ENCODE measurements around the gene ANAPC13.
A peak's percentile ranks its signal among the peaks of the same experiment; 100 is the strongest.

The ANAPC13 gene

DNA sequence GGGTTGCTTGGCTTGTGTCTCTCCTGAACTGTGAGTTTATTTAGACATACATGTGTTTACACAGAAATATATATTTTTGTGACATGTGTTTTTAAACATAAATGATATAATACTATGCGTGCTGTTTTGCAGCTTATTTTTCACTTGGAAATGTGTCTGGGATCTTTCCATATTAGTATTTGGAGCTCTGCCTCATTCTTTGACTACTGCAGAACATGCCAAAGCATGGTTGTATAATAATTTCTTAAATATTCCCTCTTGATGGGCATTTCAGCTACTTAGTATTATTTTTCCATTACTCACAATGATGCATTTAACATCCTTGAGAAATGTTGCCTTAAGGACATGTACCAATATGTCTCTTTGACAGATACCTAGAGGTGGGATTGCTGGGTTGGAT, 19.5 kb downstream of the ANAPC13 start:
- no peak overlapping the region for H3K27ac ChIP-seq (ENCODE audit: low read depth, low read length, severe bottlenecking)
- no peak overlapping the region for H3K4me3 ChIP-seq (ENCODE audit: extremely low read depth, insufficient read depth, low read length, poor library complexity, severe bottlenecking)
- no peaks in the 10 kb centered on the region for H3K36me3 ChIP-seq (ENCODE audit: control insufficient read depth, insufficient read depth, low read length)
- no CpG with 5 or more reads among the region's 1 CpG for WGBS, 2 experiments (ENCODE audit: insufficient coverage in 2 of 2)
- H3K9me3 ChIP-seq (ENCODE audit: control insufficient read depth, low read length): no peaks in the 10 kb centered on the region
- peaks cover 32% of the 10 kb centered on the region for H3K4me1 ChIP-seq (ENCODE audit: control insufficient read depth, insufficient read depth, low read length, poor library complexity, severe bottlenecking)

DNA sequence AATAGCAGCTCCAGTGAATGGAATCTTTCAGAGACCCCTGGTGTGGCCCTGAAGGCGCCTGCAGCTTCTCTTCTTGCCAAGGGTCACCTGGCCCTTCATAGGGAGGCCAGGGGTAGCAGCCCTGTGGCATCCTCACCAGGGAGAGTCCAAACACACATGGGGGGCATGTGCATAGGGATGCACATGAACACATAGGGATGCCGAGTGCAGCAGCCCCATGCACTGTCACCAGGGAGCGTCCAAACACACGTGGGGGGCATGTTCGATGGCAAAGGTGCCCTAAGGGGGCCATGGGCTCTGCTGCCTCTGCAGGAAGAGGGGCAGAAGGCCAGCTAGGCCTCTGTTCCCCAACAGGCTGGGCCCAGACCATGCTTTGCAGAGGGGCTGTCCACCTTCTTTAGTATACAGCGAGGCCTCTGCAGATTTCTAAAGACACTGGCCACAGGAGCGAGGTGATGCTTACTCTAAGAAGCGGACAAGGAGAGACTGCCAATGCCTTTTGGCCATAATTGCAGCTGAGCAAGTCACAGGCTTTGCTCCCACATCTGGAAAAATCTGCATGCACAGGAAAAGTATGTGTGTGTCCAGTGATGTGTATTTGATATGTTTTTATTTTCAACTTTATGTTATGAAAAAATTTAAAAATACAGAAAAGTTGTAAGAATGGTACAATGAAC, 21.0 kb downstream of the ANAPC13 start:
- WGBS, 2 experiments (ENCODE audit: insufficient coverage in 2 of 2): 83 to 85% methylated on average over 8 of the region's 8 CpGs
- no peak overlapping the region for H3K4me3 ChIP-seq (ENCODE audit: extremely low read depth, insufficient read depth, low read length, poor library complexity, severe bottlenecking)
- H3K36me3 ChIP-seq (ENCODE audit: control insufficient read depth, insufficient read depth, low read length): no peaks in the 10 kb centered on the region
- no peaks in the 10 kb centered on the region for H3K9me3 ChIP-seq (ENCODE audit: control insufficient read depth, low read length)
- H3K4me1 ChIP-seq (ENCODE audit: control insufficient read depth, insufficient read depth, low read length, poor library complexity, severe bottlenecking): peaks cover 30% of the 10 kb centered on the region
- H3K27ac ChIP-seq (ENCODE audit: low read depth, low read length, severe bottlenecking): peak overlapping the region; percentile 98

DNA sequence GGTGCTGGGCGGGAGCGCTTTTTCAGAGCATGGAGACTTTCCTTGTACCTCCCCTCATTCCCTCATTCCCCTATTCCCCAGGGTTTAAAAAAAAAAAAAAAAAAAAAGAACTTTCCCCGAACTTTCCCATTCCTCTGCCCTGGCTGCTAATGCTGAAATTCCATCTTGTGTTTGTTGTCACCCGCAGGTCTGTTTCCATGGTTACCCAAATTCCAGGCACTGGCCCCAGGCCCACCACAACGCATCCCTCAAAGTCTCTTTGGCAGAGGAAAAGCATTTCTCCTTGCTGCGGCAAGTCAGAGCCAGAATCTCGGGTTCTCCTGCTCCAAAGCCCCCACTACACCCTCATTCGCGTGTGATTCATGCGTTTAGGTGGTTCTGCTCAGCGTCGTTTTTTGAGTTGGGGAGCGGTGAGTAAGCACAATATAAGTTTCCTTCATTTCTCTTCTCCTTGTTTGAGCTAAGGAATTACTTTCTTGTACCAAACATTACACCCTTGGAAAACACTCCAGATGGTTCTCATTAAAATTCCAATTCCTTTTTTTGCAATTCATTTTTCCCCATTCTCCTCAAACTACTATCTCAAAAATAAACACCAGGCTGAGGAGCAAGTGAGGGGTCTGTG, 21.6 kb downstream of the ANAPC13 start:
- H3K4me1 ChIP-seq (ENCODE audit: control insufficient read depth, insufficient read depth, low read length, poor library complexity, severe bottlenecking): peaks cover 30% of the 10 kb centered on the region
- 0 to 16% methylated on average over 1 to 7 of the region's 13 CpGs for WGBS, 2 experiments (ENCODE audit: insufficient coverage in 2 of 2)
- no peaks in the 10 kb centered on the region for H3K36me3 ChIP-seq (ENCODE audit: control insufficient read depth, insufficient read depth, low read length)
- peak overlapping the region; percentile 98 for H3K27ac ChIP-seq (ENCODE audit: low read depth, low read length, severe bottlenecking)
- no peaks in the 10 kb centered on the region for H3K9me3 ChIP-seq (ENCODE audit: control insufficient read depth, low read length)
- H3K4me3 ChIP-seq (ENCODE audit: extremely low read depth, insufficient read depth, low read length, poor library complexity, severe bottlenecking): no peak overlapping the region

DNA sequence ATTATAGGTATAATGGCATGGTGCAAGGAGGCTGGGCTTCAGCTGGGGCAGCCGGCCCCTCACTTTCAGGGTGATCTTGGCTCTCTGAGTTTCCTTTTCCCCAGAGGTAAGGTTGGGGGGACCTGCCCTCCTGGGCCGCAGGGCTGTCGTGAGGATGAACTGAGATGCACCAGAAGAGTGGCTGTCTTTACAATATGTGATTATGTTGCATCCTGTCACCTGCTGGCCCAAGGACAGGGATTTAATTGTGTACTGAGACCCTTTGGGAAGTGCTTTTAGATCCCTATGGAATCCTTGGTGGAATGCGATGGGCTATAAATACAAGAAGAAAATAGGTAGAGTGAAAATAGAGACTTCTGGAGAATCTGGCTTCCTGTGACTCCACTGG, 22.1 kb downstream of the ANAPC13 start:
- 23 to 49% methylated on average over 3 of the region's 4 CpGs for WGBS, 2 experiments (ENCODE audit: insufficient coverage in 2 of 2)
- Histone ChIP-seq H3K27ac (ENCODE audit: low read depth, low read length, severe bottlenecking) (peak overlapping the region; percentile 98), H3K9me3 (ENCODE audit: control insufficient read depth, low read length) (no peaks in the 10 kb centered on the region), H3K4me3 (ENCODE audit: extremely low read depth, insufficient read depth, low read length, poor library complexity, severe bottlenecking) (no peak overlapping the region), H3K36me3 (ENCODE audit: control insufficient read depth, insufficient read depth, low read length) (no peaks in the 10 kb centered on the region), H3K4me1 (ENCODE audit: control insufficient read depth, insufficient read depth, low read length, poor library complexity, severe bottlenecking) (peaks cover 30% of the 10 kb centered on the region)

DNA sequence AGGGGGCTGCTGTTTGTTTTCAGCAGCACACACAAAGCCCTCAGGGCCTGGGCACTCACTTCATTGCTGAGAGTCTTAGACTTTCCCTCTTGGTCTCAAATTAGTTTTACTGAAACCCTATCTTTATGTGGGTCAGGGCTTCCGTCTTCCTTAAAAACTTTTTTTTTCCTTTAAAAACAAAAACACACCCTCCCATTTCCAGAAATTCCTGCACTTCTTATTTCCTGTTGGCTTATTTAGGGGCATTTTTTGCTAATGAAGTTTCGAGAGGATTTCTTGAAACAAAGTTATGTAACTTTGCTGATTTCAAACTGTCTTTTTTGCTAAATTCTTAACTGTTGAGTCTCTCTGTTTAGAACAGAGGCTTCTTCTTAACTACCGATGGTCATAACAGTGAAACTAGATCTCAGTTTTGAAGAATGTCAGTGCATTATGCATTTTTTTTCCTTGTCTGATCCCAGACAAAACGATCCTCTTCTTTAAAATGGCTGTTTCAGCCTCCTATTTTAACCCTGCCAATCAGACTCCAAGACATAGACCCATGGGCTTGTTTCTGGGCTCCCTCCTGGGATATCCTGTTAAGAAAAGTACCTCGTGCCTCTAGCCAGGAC, 23.3 kb downstream of the ANAPC13 start:
- Histone ChIP-seq H3K27ac (ENCODE audit: low read depth, low read length, severe bottlenecking) (peak overlapping the region; percentile 98), H3K9me3 (ENCODE audit: control insufficient read depth, low read length) (no peaks in the 10 kb centered on the region), H3K36me3 (ENCODE audit: control insufficient read depth, insufficient read depth, low read length) (no peaks in the 10 kb centered on the region), H3K4me3 (ENCODE audit: extremely low read depth, insufficient read depth, low read length, poor library complexity, severe bottlenecking) (no peak overlapping the region), H3K4me1 (ENCODE audit: control insufficient read depth, insufficient read depth, low read length, poor library complexity, severe bottlenecking) (peaks cover 30% of the 10 kb centered on the region)
- WGBS, 2 experiments (ENCODE audit: insufficient coverage in 2 of 2): 38 to 61% methylated on average over 2 to 4 of the region's 5 CpGs

DNA sequence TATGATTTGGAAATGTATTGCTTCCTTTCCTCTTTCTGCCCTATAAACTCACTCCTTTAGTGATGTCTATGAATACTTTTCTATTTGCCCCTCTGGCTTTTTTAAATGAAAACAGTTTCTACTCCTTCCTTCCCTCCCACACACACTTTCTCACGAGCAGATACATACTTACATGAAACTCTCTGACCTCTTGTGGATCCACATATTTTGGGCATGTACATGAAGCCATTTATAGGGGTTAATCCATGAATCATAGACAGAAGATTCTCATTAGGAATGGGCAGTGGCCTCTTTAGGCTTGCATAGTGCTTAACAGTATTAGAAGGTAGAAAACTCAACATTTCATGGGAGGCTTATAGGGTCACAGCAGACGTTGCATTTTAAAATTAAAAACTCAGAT, 24.8 kb downstream of the ANAPC13 start:
- 89 to 100% methylated on average over 1 of the region's 2 CpGs for WGBS, 2 experiments (ENCODE audit: insufficient coverage in 2 of 2)
- Histone ChIP-seq H3K4me3 (ENCODE audit: extremely low read depth, insufficient read depth, low read length, poor library complexity, severe bottlenecking) (no peak overlapping the region), H3K27ac (ENCODE audit: low read depth, low read length, severe bottlenecking) (no peak overlapping the region), H3K9me3 (ENCODE audit: control insufficient read depth, low read length) (no peaks in the 10 kb centered on the region), H3K4me1 (ENCODE audit: control insufficient read depth, insufficient read depth, low read length, poor library complexity, severe bottlenecking) (peaks cover 30% of the 10 kb centered on the region), H3K36me3 (ENCODE audit: control insufficient read depth, insufficient read depth, low read length) (no peaks in the 10 kb centered on the region)

DNA sequence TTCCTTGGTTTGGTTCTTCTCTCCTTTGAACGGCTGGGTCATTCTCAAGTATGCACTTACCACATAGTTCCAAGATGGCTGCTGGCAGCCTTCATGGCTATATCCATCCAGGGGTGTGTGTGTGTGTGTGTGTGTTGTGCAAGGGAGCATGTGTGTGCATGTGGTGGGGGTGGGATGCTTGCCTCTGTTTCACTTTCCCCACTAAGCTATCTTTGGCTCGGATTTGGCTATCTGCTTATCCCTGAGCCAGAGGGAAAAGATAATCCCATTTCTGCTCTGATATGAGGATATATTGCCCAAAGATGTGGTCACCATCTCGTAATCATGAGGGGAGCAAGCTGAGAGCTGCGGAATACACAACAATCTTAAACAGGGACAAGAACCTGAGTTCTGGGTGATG, 26.2 kb downstream of the ANAPC13 start:
- Histone ChIP-seq H3K27ac (ENCODE audit: low read depth, low read length, severe bottlenecking) (no peak overlapping the region), H3K9me3 (ENCODE audit: control insufficient read depth, low read length) (no peaks in the 10 kb centered on the region), H3K4me1 (ENCODE audit: control insufficient read depth, insufficient read depth, low read length, poor library complexity, severe bottlenecking) (peaks cover 26% of the 10 kb centered on the region), H3K4me3 (ENCODE audit: extremely low read depth, insufficient read depth, low read length, poor library complexity, severe bottlenecking) (no peak overlapping the region), H3K36me3 (ENCODE audit: control insufficient read depth, insufficient read depth, low read length) (no peaks in the 10 kb centered on the region)
- WGBS, 2 experiments (ENCODE audit: insufficient coverage in 2 of 2): 100% methylated on average over 1 to 4 of the region's 4 CpGs

DNA sequence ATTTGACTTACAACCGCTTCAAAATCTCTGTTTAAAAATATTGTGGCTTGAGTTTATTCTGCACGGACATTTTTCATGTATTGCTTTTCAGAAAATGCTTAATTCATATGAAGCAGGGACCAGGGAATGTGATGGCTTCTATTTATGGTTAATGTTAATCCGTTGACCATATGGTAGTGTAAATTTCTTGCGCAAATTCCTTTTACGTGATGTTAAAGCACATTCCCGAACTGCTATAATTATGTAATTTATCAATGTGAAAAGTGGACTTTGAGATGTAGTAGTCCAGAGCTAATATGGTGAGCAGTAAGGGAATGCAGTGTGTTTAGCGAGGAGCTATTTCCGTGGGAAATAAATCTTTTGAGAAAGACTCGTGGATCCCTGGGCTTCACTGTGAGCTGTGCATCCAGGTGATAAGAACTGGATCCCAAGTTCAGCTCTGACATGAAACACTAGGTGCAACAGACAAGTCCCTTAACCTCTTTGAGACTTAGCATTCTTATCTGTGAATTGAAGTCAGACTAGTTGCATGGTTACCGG, 27.3 kb downstream of the ANAPC13 start:
- Histone ChIP-seq H3K4me1 (ENCODE audit: control insufficient read depth, insufficient read depth, low read length, poor library complexity, severe bottlenecking) (peaks cover 18% of the 10 kb centered on the region), H3K9me3 (ENCODE audit: control insufficient read depth, low read length) (no peaks in the 10 kb centered on the region), H3K27ac (ENCODE audit: low read depth, low read length, severe bottlenecking) (no peak overlapping the region), H3K4me3 (ENCODE audit: extremely low read depth, insufficient read depth, low read length, poor library complexity, severe bottlenecking) (no peak overlapping the region), H3K36me3 (ENCODE audit: control insufficient read depth, insufficient read depth, low read length) (no peaks in the 10 kb centered on the region)
- WGBS, 2 experiments (ENCODE audit: insufficient coverage in 2 of 2): 92 to 96% methylated on average over 8 to 9 of the region's 10 CpGs

DNA sequence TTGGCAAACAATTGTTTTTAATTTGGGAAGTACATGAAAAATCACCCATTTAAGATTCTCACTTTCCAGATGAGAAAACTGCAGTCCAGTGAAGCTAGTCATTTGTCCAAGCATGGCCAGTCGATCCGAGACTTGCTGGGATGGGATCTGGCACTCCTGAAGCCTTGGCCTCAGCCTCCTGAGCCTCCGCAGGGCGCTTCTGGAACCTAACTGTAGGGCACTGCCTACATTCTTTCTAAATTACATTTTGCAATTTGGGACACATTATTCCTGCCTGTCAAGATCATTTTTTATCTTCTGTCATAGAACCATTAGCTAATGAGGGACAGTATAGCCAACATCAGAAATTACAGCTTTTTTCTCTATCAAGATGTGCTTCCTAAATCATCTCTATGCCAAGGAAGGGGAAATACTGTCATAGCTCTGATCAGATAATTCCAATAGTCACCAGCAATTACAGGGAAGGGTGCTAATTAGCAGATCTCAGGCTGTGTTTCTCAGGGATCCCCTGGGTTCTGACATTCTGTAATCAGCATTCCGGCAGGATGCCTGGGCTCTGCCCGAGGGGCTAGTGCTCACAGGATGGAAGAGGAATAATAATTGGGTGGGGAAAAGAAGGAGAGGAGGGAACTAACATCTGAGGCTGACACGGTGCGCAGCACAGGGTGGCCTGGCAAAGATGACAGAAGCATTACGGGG, 28.3 kb downstream of the ANAPC13 start:
- 72 to 84% methylated on average over 4 to 6 of the region's 9 CpGs for WGBS, 2 experiments (ENCODE audit: insufficient coverage in 2 of 2)
- H3K4me3 ChIP-seq (ENCODE audit: extremely low read depth, insufficient read depth, low read length, poor library complexity, severe bottlenecking): no peak overlapping the region
- H3K9me3 ChIP-seq (ENCODE audit: control insufficient read depth, low read length): no peaks in the 10 kb centered on the region
- H3K27ac ChIP-seq (ENCODE audit: low read depth, low read length, severe bottlenecking): no peak overlapping the region
- no peaks in the 10 kb centered on the region for H3K36me3 ChIP-seq (ENCODE audit: control insufficient read depth, insufficient read depth, low read length)
- peaks cover 9% of the 10 kb centered on the region for H3K4me1 ChIP-seq (ENCODE audit: control insufficient read depth, insufficient read depth, low read length, poor library complexity, severe bottlenecking)

DNA sequence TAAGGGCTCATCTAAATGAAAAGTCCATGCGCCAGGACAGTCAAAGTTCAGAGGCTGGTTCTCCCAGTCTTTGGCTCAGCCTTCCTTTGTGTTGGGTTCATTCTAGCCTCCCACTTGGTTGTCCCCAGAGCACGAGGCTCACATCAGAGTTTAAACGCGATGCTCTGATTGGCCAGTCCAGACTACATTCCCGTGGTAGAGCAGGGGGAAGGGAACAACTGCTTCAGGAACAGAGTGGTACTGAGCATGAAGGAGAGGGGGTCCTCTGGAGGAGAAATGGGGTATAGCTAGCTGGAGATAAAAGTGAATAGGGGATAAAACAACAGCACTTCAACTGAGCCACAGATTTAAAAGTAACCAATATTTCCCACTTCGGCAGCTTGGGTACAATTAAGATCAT, 32.2 kb downstream of the ANAPC13 start:
- Histone ChIP-seq H3K4me3 (ENCODE audit: extremely low read depth, insufficient read depth, low read length, poor library complexity, severe bottlenecking) (no peak overlapping the region), H3K36me3 (ENCODE audit: control insufficient read depth, insufficient read depth, low read length) (no peaks in the 10 kb centered on the region), H3K4me1 (ENCODE audit: control insufficient read depth, insufficient read depth, low read length, poor library complexity, severe bottlenecking) (no peaks in the 10 kb centered on the region), H3K27ac (ENCODE audit: low read depth, low read length, severe bottlenecking) (no peak overlapping the region), H3K9me3 (ENCODE audit: control insufficient read depth, low read length) (no peaks in the 10 kb centered on the region)
- WGBS, 2 experiments (ENCODE audit: insufficient coverage in 2 of 2): 68 to 70% methylated on average over 4 to 6 of the region's 6 CpGs

Data from mesodermal cell (in vitro differentiated cells).